Measurements from ENCODE around the gene RAB3IL1.

The RAB3IL1 gene

GRCh38 chr11:61960532-61960931 is 43.2 kb upstream of the RAB3IL1 start:
- H3K4me1 ChIP-seq (ENCODE audit: control insufficient read depth, insufficient read depth, low read length) = no peaks in the 10 kb centered on the region
- H3K27ac ChIP-seq (ENCODE audit: extremely low read depth, low read depth, low read length) = no peak overlapping the region
- H3K4me3 ChIP-seq (ENCODE audit: low read depth, low read length) = no peak overlapping the region
- TF ChIP-seq ZFHX2 (tag by site-specific recombination; conservative IDR thresholded peaks at IDR 0.05) (no peak), ZNF423 (tag by site-specific recombination; IDR thresholded peaks at IDR 0.05) (no peak), ZFP69B (tag by site-specific recombination; IDR thresholded peaks at IDR 0.05) (no peak), ZNF416 (tag by site-specific recombination; IDR thresholded peaks at IDR 0.05) (no peak), ZBTB49 (tag by site-specific recombination; IDR thresholded peaks at IDR 0.05; ENCODE audit: low read depth) (no peak), PRDM1 (tag by site-specific recombination; IDR thresholded peaks at IDR 0.05) (no peak), ZNF585B (tag by site-specific recombination; IDR thresholded peaks at IDR 0.05) (no peak), ZNF76 (tag by site-specific recombination; IDR thresholded peaks at IDR 0.05; ENCODE audit: borderline replicate concordance, low read depth) (no peak), ZNF629 (tag by site-specific recombination; IDR thresholded peaks at IDR 0.05) (no peak), ZFP37 (tag by site-specific recombination; IDR thresholded peaks at IDR 0.05) (no peak), REPIN1 (tag by site-specific recombination; IDR thresholded peaks at IDR 0.05; ENCODE audit: low read depth) (no peak), ZNF48 (tag by site-specific recombination; IDR thresholded peaks at IDR 0.05) (no peak), ZNF214 (tag by site-specific recombination; IDR thresholded peaks at IDR 0.05; ENCODE audit: borderline replicate concordance) (no peak), ZBTB21 (tag by site-specific recombination; IDR thresholded peaks at IDR 0.05) (no peak), GLIS1 (tag by site-specific recombination; IDR thresholded peaks at IDR 0.05) (no peak), ZNF510 (tag by site-specific recombination; IDR thresholded peaks at IDR 0.05; ENCODE audit: insufficient replicate concordance) (no peak), ZNF610 (tag by site-specific recombination; IDR thresholded peaks at IDR 0.05; ENCODE audit: borderline replicate concordance) (no peak), ZNF621 (tag by site-specific recombination; IDR thresholded peaks at IDR 0.05) (no peak)
- TF ChIP-seq, protein P1, sequence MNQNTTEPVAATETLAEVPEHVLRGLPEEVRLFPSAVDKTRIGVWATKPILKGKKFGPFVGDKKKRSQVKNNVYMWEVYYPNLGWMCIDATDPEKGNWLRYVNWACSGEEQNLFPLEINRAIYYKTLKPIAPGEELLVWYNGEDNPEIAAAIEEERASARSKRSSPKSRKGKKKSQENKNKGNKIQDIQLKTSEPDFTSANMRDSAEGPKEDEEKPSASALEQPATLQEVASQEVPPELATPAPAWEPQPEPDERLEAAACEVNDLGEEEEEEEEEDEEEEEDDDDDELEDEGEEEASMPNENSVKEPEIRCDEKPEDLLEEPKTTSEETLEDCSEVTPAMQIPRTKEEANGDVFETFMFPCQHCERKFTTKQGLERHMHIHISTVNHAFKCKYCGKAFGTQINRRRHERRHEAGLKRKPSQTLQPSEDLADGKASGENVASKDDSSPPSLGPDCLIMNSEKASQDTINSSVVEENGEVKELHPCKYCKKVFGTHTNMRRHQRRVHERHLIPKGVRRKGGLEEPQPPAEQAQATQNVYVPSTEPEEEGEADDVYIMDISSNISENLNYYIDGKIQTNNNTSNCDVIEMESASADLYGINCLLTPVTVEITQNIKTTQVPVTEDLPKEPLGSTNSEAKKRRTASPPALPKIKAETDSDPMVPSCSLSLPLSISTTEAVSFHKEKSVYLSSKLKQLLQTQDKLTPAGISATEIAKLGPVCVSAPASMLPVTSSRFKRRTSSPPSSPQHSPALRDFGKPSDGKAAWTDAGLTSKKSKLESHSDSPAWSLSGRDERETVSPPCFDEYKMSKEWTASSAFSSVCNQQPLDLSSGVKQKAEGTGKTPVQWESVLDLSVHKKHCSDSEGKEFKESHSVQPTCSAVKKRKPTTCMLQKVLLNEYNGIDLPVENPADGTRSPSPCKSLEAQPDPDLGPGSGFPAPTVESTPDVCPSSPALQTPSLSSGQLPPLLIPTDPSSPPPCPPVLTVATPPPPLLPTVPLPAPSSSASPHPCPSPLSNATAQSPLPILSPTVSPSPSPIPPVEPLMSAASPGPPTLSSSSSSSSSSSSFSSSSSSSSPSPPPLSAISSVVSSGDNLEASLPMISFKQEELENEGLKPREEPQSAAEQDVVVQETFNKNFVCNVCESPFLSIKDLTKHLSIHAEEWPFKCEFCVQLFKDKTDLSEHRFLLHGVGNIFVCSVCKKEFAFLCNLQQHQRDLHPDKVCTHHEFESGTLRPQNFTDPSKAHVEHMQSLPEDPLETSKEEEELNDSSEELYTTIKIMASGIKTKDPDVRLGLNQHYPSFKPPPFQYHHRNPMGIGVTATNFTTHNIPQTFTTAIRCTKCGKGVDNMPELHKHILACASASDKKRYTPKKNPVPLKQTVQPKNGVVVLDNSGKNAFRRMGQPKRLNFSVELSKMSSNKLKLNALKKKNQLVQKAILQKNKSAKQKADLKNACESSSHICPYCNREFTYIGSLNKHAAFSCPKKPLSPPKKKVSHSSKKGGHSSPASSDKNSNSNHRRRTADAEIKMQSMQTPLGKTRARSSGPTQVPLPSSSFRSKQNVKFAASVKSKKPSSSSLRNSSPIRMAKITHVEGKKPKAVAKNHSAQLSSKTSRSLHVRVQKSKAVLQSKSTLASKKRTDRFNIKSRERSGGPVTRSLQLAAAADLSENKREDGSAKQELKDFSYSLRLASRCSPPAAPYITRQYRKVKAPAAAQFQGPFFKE (tag by site-specific recombination; IDR thresholded peaks at IDR 0.05; ENCODE audit: borderline replicate concordance) = no peak
- H3K36me3 ChIP-seq (ENCODE audit: control insufficient read depth in 2 of 2, insufficient read depth in 1 of 2, low read length in 2 of 2) = peaks cover 0 to 33% of the 10 kb centered on the region in 2 experiments; a peak in 1 of 3 replicates
- ChIA-PET CTCF (interaction anchor here (1.2 to 2.7 kb wide), 2 partner anchors 13 to 59 kb away, joined by 3 to 12 read pairs; no protein-coding TSS in a partner anchor), POLR2A (interaction anchor here (2.1 kb wide), 1 partner anchor 11 kb away, joined by 17 read pairs; the partner anchor contains the start of gene BEST1)
- no peaks in the 10 kb centered on the region for H3K9me3 ChIP-seq (ENCODE audit: control insufficient read depth, insufficient read depth, low read depth, low read length)
